GF-D8 (cell line): Measurements from ENCODE around the gene IFI30.

Experiments used
- DNase-seq: peaks from one replicate; lab custom pipeline; 2025; lab: John Stamatoyannopoulos, UW

Gene IFI30

GRCh38 chr19:18173572-18174288, at the start of gene IFI30:
IFI30 (plus strand) TSS chr19:18173813; CDS start chr19:18173842, 29 bp downstream.
- peak; percentile 83 for DNase-seq

GRCh38 chr19:18123819-18124218, 49.8 kb upstream of the IFI30 start:
- DNase-seq, result no peak

- no peak for DNase-seq
These were observed 47.5 kb upstream of the IFI30 start for GRCh38 chr19:18126097-18126496.

GRCh38 chr19:18128044-18128443, 45.6 kb upstream of the IFI30 start:
- peak; percentile 64 for DNase-seq

- DNase-seq, result no peak
These were observed 44.8 kb upstream of the IFI30 start for GRCh38 chr19:18128805-18129204.

- DNase-seq, result no peak
These were observed 42.9 kb upstream of the IFI30 start for GRCh38 chr19:18130523-18131242.

GRCh38 chr19:18131841-18132596, 41.6 kb upstream of the IFI30 start:
- DNase-seq, result no peak

- DNase-seq, result no peak
These were observed 37.7 kb upstream of the IFI30 start for GRCh38 chr19:18135712-18136584.

- no peak for DNase-seq
These were observed 36.4 kb upstream of the IFI30 start for GRCh38 chr19:18137242-18137641.

- DNase-seq, result no peak
These were observed 35.8 kb upstream of the IFI30 start for GRCh38 chr19:18137657-18138339.

GRCh38 chr19:18140473-18140872, 33.1 kb upstream of the IFI30 start:
- no peak for DNase-seq

GRCh38 chr19:18141031-18141430, 32.6 kb upstream of the IFI30 start:
- no peak for DNase-seq

- DNase-seq, result no peak
These were observed 29.7 kb upstream of the IFI30 start for GRCh38 chr19:18143902-18144301.

- no peak for DNase-seq
These were observed 29.3 kb upstream of the IFI30 start for GRCh38 chr19:18144361-18144760.

GRCh38 chr19:18144906-18145305, 28.7 kb upstream of the IFI30 start:
- DNase-seq, result no peak

GRCh38 chr19:18145391-18145999, 28.1 kb upstream of the IFI30 start:
- DNase-seq, result no peak

- DNase-seq, result no peak
These were observed 26.2 kb upstream of the IFI30 start for GRCh38 chr19:18147396-18147795.

- no peak for DNase-seq
These were observed 24.0 kb upstream of the IFI30 start for GRCh38 chr19:18149596-18149975.

GRCh38 chr19:18150776-18151624, 22.6 kb upstream of the IFI30 start:
- no peak for DNase-seq

GRCh38 chr19:18152442-18152816, 21.2 kb upstream of the IFI30 start:
- peak; percentile 98 for DNase-seq
